Body of pancreas (tissue), 4 donors: ENCODE data around the gene RELN. TPM values are rescaled to one million over a fixed set of nuclear protein-coding genes. Genes with fewer than 3 reads are reported as not detected.

Experiments used
- ATAC-seq: fragments of 150-250 bp; one replicate; pipeline ENCODE4 v1.9.1; 2016
- DNase-seq, 4 donors: peaks; one replicate each; pipeline ENCODE4 v3.0.0-alpha.2; 2019
- H3K27ac ChIP-seq, 4 donors: fragments of 200-600 bp; sonication (generic); 1 replicate in 3 of 4; 2 replicates in 1 of 4; pipeline versions ENCODE4 v1.5.1 to v1.6.1; 2016 to 2019; ENCODE audit warnings: mild to moderate bottlenecking in 1 of 4, mixed read lengths in 1 of 4, moderate library complexity in 1 of 4
- H3K27me3 ChIP-seq, 2 donors: fragments of 200-600 bp; sonication (generic); one replicate each; pipeline ENCODE4 v1.6.0; 2016; ENCODE audit warnings: mild to moderate bottlenecking in 1 of 2
- H3K36me3 ChIP-seq, 2 donors: fragments of 200-600 bp; sonication (generic); replicated peaks in 1 of 2; 2 replicates each; pipeline ENCODE4 v1.5.1; 2016; ENCODE audit warnings: low read depth in 2 of 2; ENCODE audit not compliant: insufficient read depth in 1 of 2
- H3K4me1 ChIP-seq: fragments of 200-600 bp; sonication (generic); one replicate; pipeline ENCODE4 v1.6.0; 2016
- H3K4me3 ChIP-seq, 2 donors: fragments of 200-600 bp; sonication (generic); 1 replicate in 1 of 2; 2 replicates in 1 of 2; pipeline ENCODE4 v1.5.1; 2016 to 2019
- H3K9me3 ChIP-seq, 3 donors: fragments of 200-600 bp; sonication (generic); 1 replicate in 2 of 3; 2 replicates in 1 of 3; pipeline ENCODE4 v1.5.1; 2016
- POLR2A ChIP-seq, 3 donors: fragments of 450-650 bp; IDR thresholded peaks; one replicate each; pipeline ENCODE4 v1.6.1; 2016; ENCODE audit warnings: antibody characterized with exemption in 3 of 3, mild to moderate bottlenecking in 2 of 3
- WGBS, 2 donors: methylation state at CpG; one replicate each; pipeline ENCODE4 v1.1.5; 2017; 5-methylcytosine and 5-hydroxymethylcytosine counted together
- intact Hi-C: fragments of 100-400 bp; cut with DNase I; formaldehyde crosslinking; loops from one replicate; pipeline ENCODE4 v1.15.1; 2023
- total RNA-seq, 2 donors: library from RNA; depleted of rRNA; stranded (reverse); fragments of >200 nt; gene quantifications; one replicate each; pipeline ENCODE4 v1.1.0, GENCODE V29; 2016
- TF ChIP-seq, protein P1 (sequence below), 7 experiments: fragments of 450-650 bp in 4 of 7; fragments of 200-600 bp in 3 of 7; sonication (generic) in 3 of 7; IDR thresholded peaks; one replicate each; pipeline ENCODE4 v1.5.1; 2016 to 2019; ENCODE audit warnings: antibody characterized with exemption in 7 of 7

The RELN gene
- total RNA-seq, 2 donors from 2014 or later: 0.33 to 3.9 TPM

DNA sequence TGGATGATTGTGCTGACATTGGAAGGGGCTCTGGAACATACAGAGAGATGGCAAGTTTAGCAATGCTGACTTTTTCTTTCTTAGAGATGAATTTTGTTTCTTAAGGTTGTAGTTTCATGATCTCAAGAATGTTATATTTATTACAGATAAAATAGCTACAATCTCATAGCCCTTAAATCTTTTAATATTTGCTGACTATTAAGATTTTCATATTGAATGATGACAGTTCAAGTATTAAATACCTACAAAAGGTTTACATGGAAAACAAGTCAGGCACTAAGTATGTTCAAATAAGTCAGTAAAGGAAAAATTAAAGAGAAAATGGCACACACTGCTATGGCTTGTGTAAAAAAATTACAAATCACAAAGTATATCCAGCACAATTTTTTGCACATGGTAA, 291.4 kb downstream of the RELN start:
- Histone ChIP-seq H3K36me3 (no peaks in the 10 kb centered on the region), H3K9me3 (no peaks in the 10 kb centered on the region), H3K27me3 (no peaks in the 10 kb centered on the region), H3K4me3 (no peak overlapping the region), H3K4me1 (no peaks in the 10 kb centered on the region), H3K27ac (no peak overlapping the region)
- intact Hi-C loops: no loop called here
- no peak for ATAC-seq
- TF ChIP-seq, protein P1, sequence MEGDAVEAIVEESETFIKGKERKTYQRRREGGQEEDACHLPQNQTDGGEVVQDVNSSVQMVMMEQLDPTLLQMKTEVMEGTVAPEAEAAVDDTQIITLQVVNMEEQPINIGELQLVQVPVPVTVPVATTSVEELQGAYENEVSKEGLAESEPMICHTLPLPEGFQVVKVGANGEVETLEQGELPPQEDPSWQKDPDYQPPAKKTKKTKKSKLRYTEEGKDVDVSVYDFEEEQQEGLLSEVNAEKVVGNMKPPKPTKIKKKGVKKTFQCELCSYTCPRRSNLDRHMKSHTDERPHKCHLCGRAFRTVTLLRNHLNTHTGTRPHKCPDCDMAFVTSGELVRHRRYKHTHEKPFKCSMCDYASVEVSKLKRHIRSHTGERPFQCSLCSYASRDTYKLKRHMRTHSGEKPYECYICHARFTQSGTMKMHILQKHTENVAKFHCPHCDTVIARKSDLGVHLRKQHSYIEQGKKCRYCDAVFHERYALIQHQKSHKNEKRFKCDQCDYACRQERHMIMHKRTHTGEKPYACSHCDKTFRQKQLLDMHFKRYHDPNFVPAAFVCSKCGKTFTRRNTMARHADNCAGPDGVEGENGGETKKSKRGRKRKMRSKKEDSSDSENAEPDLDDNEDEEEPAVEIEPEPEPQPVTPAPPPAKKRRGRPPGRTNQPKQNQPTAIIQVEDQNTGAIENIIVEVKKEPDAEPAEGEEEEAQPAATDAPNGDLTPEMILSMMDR (IDR thresholded peaks at IDR 0.05): no peak
- TF ChIP-seq POLR2A (IDR thresholded peaks at IDR 0.05): no peak
- DNase-seq: no peak

- H3K9me3 ChIP-seq: no peaks in the 10 kb centered on the region
- intact Hi-C loops: no loop called here
- 72 to 78% methylated on average over 4 of the region's 4 CpGs for WGBS, 2 donors
- TF ChIP-seq, protein P1 (IDR thresholded peaks at IDR 0.05): no peak
- no peak for TF ChIP-seq POLR2A (IDR thresholded peaks at IDR 0.05)
- no peaks in the 10 kb centered on the region for H3K36me3 ChIP-seq
- ATAC-seq: no peak
- no peaks in the 10 kb centered on the region for H3K4me1 ChIP-seq
- H3K27ac ChIP-seq: no peak overlapping the region
- no peaks in the 10 kb centered on the region for H3K27me3 ChIP-seq
- DNase-seq: no peak
- H3K4me3 ChIP-seq: no peak overlapping the region
Observed at GRCh38 chr7:103695521-103695920, 293.9 kb downstream of the RELN start.

- DNase-seq (no peak), ATAC-seq (no peak)
- H3K27me3 ChIP-seq: no peaks in the 10 kb centered on the region
- H3K27ac ChIP-seq: no peak overlapping the region
- intact Hi-C loops: no loop called here
- no peak overlapping the region for H3K4me3 ChIP-seq
- no peaks in the 10 kb centered on the region for H3K4me1 ChIP-seq
- no peak for TF ChIP-seq POLR2A (IDR thresholded peaks at IDR 0.05)
- no peaks in the 10 kb centered on the region for H3K9me3 ChIP-seq
- H3K36me3 ChIP-seq: no peaks in the 10 kb centered on the region
- 76 to 78% methylated on average over 4 of the region's 4 CpGs for WGBS, 2 donors
Observed at GRCh38 chr7:103694304-103694703, 295.2 kb downstream of the RELN start.

DNA sequence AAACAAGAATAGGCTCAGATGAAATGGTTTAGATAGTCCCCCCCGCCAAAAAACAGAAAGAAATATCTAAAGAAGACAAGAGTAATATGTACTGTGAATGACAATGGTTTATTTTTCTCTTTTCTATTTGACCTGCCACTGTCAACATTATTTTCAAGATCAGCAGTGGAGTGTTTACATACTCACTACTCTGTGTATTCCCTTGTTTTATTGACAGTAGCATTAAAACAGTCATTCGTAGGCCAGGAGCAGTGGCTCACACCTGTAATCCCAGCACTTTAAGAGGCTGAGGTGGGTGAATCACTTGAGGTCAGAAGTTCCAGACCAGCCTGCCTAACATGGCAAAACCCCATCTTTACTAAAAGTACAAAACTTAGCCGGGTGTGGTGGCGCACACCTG, 298.2 kb downstream of the RELN start:
- WGBS, 2 donors: 79 to 86% methylated on average over 4 of the region's 4 CpGs
- intact Hi-C loops: no loop called here
- Histone ChIP-seq H3K9me3 (no peaks in the 10 kb centered on the region), H3K4me1 (no peaks in the 10 kb centered on the region), H3K27me3 (no peaks in the 10 kb centered on the region), H3K4me3 (no peak overlapping the region), H3K27ac (no peak overlapping the region), H3K36me3 (no peaks in the 10 kb centered on the region)
- TF ChIP-seq POLR2A (IDR thresholded peaks at IDR 0.05): no peak
- ATAC-seq (no peak), DNase-seq (no peak)

DNA sequence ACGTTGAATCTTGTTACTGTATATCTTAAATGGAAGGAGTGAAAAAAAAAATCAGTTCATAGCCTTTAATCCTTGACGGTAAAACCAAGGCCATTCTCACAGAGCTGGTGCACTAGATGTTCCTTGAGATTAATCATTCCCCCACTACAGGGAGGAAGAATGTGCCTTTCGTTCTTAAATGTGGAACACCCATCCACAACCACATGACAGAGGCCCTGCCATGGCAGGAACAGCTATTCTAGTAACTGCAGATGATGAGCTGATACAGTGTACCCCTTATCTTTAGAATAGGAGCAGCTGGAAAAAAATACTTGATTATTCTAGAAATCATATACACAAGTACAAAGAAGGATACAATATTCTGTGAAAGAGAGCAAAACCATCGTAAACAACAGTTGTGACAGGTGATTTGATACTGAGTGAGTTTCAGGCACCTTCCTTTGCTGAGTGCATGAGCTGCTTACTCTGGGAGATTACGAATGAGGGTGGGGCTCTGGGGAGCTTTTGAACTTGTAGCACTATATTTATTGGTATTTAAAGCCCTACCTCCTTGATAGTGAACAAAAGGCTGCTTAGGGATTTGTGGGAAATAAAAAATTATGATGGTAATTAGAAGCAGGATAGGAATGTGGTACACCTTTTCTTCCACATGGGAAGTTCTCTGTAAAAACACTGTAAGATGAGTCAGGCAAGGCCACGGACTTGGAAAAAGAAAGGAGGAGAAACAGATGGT, 299.1 kb downstream of the RELN start:
- H3K36me3 ChIP-seq: no peaks in the 10 kb centered on the region
- intact Hi-C loops: no loop called here

More for the DNA sequence above, 299.1 kb downstream of the RELN start:
- 60 to 61% methylated on average over 6 of the region's 6 CpGs for WGBS, 2 donors
- ATAC-seq (no peak), DNase-seq (no peak)
- Histone ChIP-seq H3K4me1 (no peaks in the 10 kb centered on the region), H3K9me3 (no peaks in the 10 kb centered on the region), H3K27me3 (no peaks in the 10 kb centered on the region), H3K4me3 (no peak overlapping the region), H3K27ac (no peak overlapping the region)
- TF ChIP-seq, protein P1 (IDR thresholded peaks at IDR 0.05): no peak
- TF ChIP-seq POLR2A (IDR thresholded peaks at IDR 0.05): no peak
